Neuronal stem cell (in vitro differentiated cells): ENCODE data around the gene ASZ1.

Experiments used
- DNase-seq: peaks from one replicate; pipeline ENCODE4 v3.0.0-alpha.2; 2013; ENCODE audit warnings: low spot score
- H2AFZ ChIP-seq: one replicate; pipeline ENCODE4 v1.6.1; 2013; ENCODE audit warnings: mild to moderate bottlenecking, low read length, inconsistent platforms
- H2AK5ac ChIP-seq: 2 replicates; pipeline ENCODE4 v1.6.1; 2013; ENCODE audit warnings: low read depth, mild to moderate bottlenecking, inconsistent platforms, low read length, moderate library complexity, mixed read lengths
- H2BK120ac ChIP-seq: 2 replicates; pipeline ENCODE4 v1.6.1; 2013; ENCODE audit warnings: low read depth, mild to moderate bottlenecking, inconsistent platforms, low read length, moderate library complexity, mixed read lengths
- H2BK12ac ChIP-seq: one replicate; pipeline ENCODE4 v1.6.1; 2013; ENCODE audit warnings: low read length, inconsistent platforms
- H2BK15ac ChIP-seq: 2 replicates; pipeline ENCODE4 v1.6.1; 2013; ENCODE audit warnings: mild to moderate bottlenecking, low read length, inconsistent platforms, mixed read lengths
- H2BK5ac ChIP-seq: one replicate; pipeline ENCODE4 v1.6.1; 2013; ENCODE audit warnings: inconsistent platforms, mild to moderate bottlenecking, low read length, moderate library complexity
- H3K14ac ChIP-seq: one replicate; pipeline ENCODE4 v1.6.1; 2013; ENCODE audit warnings: low read length, inconsistent platforms
- H3K18ac ChIP-seq: 2 replicates; pipeline ENCODE4 v1.6.1; 2013; ENCODE audit warnings: low read length, inconsistent platforms
- H3K23ac ChIP-seq: 2 replicates; pipeline ENCODE4 v1.6.1; 2013; ENCODE audit warnings: low read depth, mild to moderate bottlenecking, mixed read lengths, low read length, inconsistent platforms; ENCODE audit not compliant: poor library complexity
- H3K27ac ChIP-seq: replicated peaks from 3 replicates; pipeline ENCODE4 v1.5.1; 2013; ENCODE audit warnings: low read length, inconsistent platforms
- H3K27me3 ChIP-seq, 3 experiments: 2 replicates each; pipeline ENCODE4 v1.6.1; 2013; ENCODE audit warnings: low read length in 3 of 3, mild to moderate bottlenecking in 2 of 3, inconsistent platforms in 1 of 3, low read depth in 1 of 3, mixed read lengths in 1 of 3, moderate library complexity in 1 of 3; ENCODE audit not compliant: control insufficient read depth in 3 of 3, insufficient read depth in 3 of 3
- H3K36me3 ChIP-seq, 2 donors: replicated peaks in 1 of 2; 2 replicates each; pipeline ENCODE4 v1.6.1; 2013; ENCODE audit warnings: low read length in 2 of 2; ENCODE audit not compliant: control insufficient read depth in 2 of 2, insufficient read depth in 2 of 2
- H3K4ac ChIP-seq: 2 replicates; pipeline ENCODE4 v1.6.1; 2013; ENCODE audit warnings: inconsistent platforms, mild to moderate bottlenecking, low read length, moderate library complexity
- H3K4me1 ChIP-seq, 2 donors: 1 replicate in 1 of 2; 2 replicates in 1 of 2; pipeline ENCODE4 v1.6.1; 2013; ENCODE audit warnings: low read length in 2 of 2, low read depth in 1 of 2; ENCODE audit not compliant: control insufficient read depth in 2 of 2, insufficient read depth in 1 of 2
- H3K4me2 ChIP-seq: one replicate; pipeline ENCODE4 v1.6.1; 2013; ENCODE audit warnings: mild to moderate bottlenecking, low read length, inconsistent platforms; ENCODE audit not compliant: insufficient read depth, poor library complexity, severe bottlenecking
- H3K4me3 ChIP-seq, 2 donors: 2 replicates each; pipeline ENCODE4 v1.5.1; 2013; ENCODE audit warnings: low read length in 2 of 2, mild to moderate bottlenecking in 2 of 2, inconsistent platforms in 1 of 2, moderate library complexity in 1 of 2
- H3K79me1 ChIP-seq: one replicate; pipeline ENCODE4 v1.6.1; 2013; ENCODE audit warnings: low read depth, mild to moderate bottlenecking, inconsistent platforms, low read length, moderate library complexity
- H3K9ac ChIP-seq: one replicate; pipeline ENCODE4 v1.6.1; 2013; ENCODE audit warnings: mild to moderate bottlenecking, low read depth, low read length, inconsistent platforms; ENCODE audit not compliant: poor library complexity
- H3K9me3 ChIP-seq, 2 donors: replicated peaks in 1 of 2; 2 replicates each; pipeline versions ENCODE3 to v1.6.1; 2013; ENCODE audit warnings: low read length in 2 of 2, mild to moderate bottlenecking in 2 of 2, inconsistent platforms in 1 of 2, low read depth in 1 of 2, mixed read lengths in 1 of 2, moderate library complexity in 1 of 2; ENCODE audit not compliant: control insufficient read depth in 2 of 2, insufficient read depth in 1 of 2
- H4K8ac ChIP-seq: one replicate; pipeline ENCODE4 v1.6.1; 2013; ENCODE audit warnings: low read depth, mild to moderate bottlenecking, inconsistent platforms, low read length, moderate library complexity
- H4K91ac ChIP-seq: one replicate; pipeline ENCODE4 v1.6.1; 2013; ENCODE audit warnings: low read length, low read depth, mild to moderate bottlenecking, inconsistent platforms; ENCODE audit not compliant: poor library complexity
- WGBS, 2 donors: extraction: QIAGEN DNeasy Blood & Tissue Kit; methylation state at CpG; one replicate each; pipeline ENCODE4 v1.1.7; 2013; ENCODE audit warnings: missing lambda C conversion rate in 2 of 2, mixed read lengths in 1 of 2; ENCODE audit not compliant: insufficient read length in 2 of 2, insufficient replicate concordance in 1 of 2; ENCODE audit errors: extremely low coverage in 2 of 2; 5-methylcytosine and 5-hydroxymethylcytosine counted together

Gene ASZ1

GRCh38 chr7:117448655-117449054, 21.4 kb upstream of the ASZ1 start:
- H3K27me3 ChIP-seq: no peaks in the 10 kb centered on the region
- H4K91ac ChIP-seq: no peak overlapping the region
- H3K23ac ChIP-seq: no peak overlapping the region
- no peak overlapping the region for H3K18ac ChIP-seq
- H3K4me1 ChIP-seq: no peaks in the 10 kb centered on the region
- no peak overlapping the region for H2AK5ac ChIP-seq
- no peak overlapping the region for H4K8ac ChIP-seq
- H3K9me3 ChIP-seq: no peaks in the 10 kb centered on the region
- H2BK15ac ChIP-seq: no peak overlapping the region
- H3K79me1 ChIP-seq: no peaks in the 10 kb centered on the region
- H2BK5ac ChIP-seq: no peak overlapping the region
- no peak overlapping the region for H3K4ac ChIP-seq
- no peak overlapping the region for H3K27ac ChIP-seq
- H3K4me3 ChIP-seq: no peak overlapping the region
- no peak overlapping the region for H2AFZ ChIP-seq
- H2BK120ac ChIP-seq: no peak overlapping the region
- H3K36me3 ChIP-seq: no peaks in the 10 kb centered on the region
- H3K14ac ChIP-seq: no peak overlapping the region
- no CpG with 5 or more reads among the region's 2 CpGs for WGBS, 2 donors
- no peak for DNase-seq
- H3K4me2 ChIP-seq: no peak overlapping the region
- H2BK12ac ChIP-seq: no peak overlapping the region
- H3K9ac ChIP-seq: no peak overlapping the region

- Histone ChIP-seq H3K23ac (no peak overlapping the region), H2BK120ac (no peak overlapping the region), H3K36me3 (no peaks in the 10 kb centered on the region), H3K4me1 (no peaks in the 10 kb centered on the region), H3K4me2 (no peak overlapping the region), H3K4me3 (no peak overlapping the region), H2BK5ac (no peak overlapping the region), H3K27me3 (no peaks in the 10 kb centered on the region), H2AK5ac (no peak overlapping the region), H2BK12ac (no peak overlapping the region), H3K9me3 (peaks cover 0 to 2% of the 10 kb centered on the region in 2 donors), H2BK15ac (no peak overlapping the region), H4K91ac (no peak overlapping the region), H3K79me1 (no peaks in the 10 kb centered on the region), H2AFZ (no peak overlapping the region), H3K14ac (no peak overlapping the region), H3K9ac (no peak overlapping the region), H3K4ac (no peak overlapping the region), H4K8ac (no peak overlapping the region), H3K18ac (no peak overlapping the region), H3K27ac (no peak overlapping the region)
- no CpG with 5 or more reads among the region's 4 CpGs for WGBS, 2 donors
- DNase-seq: no peak
Measured at GRCh38 chr7:117446220-117446815, 19.0 kb upstream of the ASZ1 start.

GRCh38 chr7:117445206-117445605, 17.9 kb upstream of the ASZ1 start:
- Histone ChIP-seq H3K9ac (no peak overlapping the region), H4K91ac (no peak overlapping the region), H3K14ac (no peak overlapping the region), H3K4me1 (no peaks in the 10 kb centered on the region), H4K8ac (no peak overlapping the region), H3K4me3 (no peak overlapping the region), H3K4me2 (no peak overlapping the region), H2BK12ac (no peak overlapping the region), H3K18ac (no peak overlapping the region), H3K79me1 (no peaks in the 10 kb centered on the region), H3K27ac (no peak overlapping the region), H2AK5ac (no peak overlapping the region), H3K4ac (no peak overlapping the region), H2BK15ac (no peak overlapping the region), H2BK120ac (no peak overlapping the region), H3K9me3 (peaks cover 0 to 2% of the 10 kb centered on the region in 2 donors), H3K27me3 (no peaks in the 10 kb centered on the region), H3K36me3 (no peaks in the 10 kb centered on the region), H2AFZ (no peak overlapping the region), H2BK5ac (no peak overlapping the region), H3K23ac (no peak overlapping the region)
- DNase-seq: no peak
- no CpG with 5 or more reads among the region's 1 CpG for WGBS, 2 donors

- no CpG with 5 or more reads among the region's 1 CpG for WGBS, 2 donors
- Histone ChIP-seq H3K9ac (no peak overlapping the region), H3K9me3 (peaks cover 0 to 2% of the 10 kb centered on the region in 2 donors)
Measured at GRCh38 chr7:117444646-117445045, 17.4 kb upstream of the ASZ1 start.

More at GRCh38 chr7:117444646-117445045, 17.4 kb upstream of the ASZ1 start:
- Histone ChIP-seq H2BK5ac (no peak overlapping the region), H3K4me2 (no peak overlapping the region), H2AFZ (no peak overlapping the region), H3K79me1 (no peaks in the 10 kb centered on the region), H3K27me3 (no peaks in the 10 kb centered on the region), H4K91ac (no peak overlapping the region), H2BK15ac (no peak overlapping the region), H3K18ac (no peak overlapping the region), H3K23ac (no peak overlapping the region), H4K8ac (no peak overlapping the region), H2BK12ac (no peak overlapping the region), H2AK5ac (no peak overlapping the region), H3K36me3 (no peaks in the 10 kb centered on the region), H3K4me3 (no peak overlapping the region), H3K27ac (no peak overlapping the region), H3K14ac (no peak overlapping the region), H2BK120ac (no peak overlapping the region), H3K4ac (no peak overlapping the region), H3K4me1 (no peaks in the 10 kb centered on the region)
- DNase-seq: no peak
